ENCODE results near the gene PHETA1.

DNA sequence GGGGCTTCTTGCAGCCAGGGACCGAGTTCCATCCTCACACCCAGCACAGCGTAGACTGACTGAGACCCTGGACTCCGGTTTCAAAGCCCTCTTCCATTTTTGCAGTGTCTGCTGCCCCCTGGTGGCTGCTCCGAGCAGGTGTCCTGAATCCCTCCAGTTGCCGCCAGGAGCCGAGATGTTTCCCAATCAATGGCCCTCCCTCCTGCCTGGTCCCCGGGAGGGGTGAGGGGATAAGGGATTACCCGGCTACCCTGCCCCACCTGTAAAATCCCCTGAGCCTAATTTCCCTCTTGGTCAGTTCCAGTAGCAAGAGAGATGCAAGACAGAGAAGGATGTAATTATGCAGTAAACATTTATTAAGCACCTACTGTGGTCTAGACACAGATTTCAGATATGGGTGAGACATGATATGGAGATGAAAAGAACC lies 55.0 kb downstream of the PHETA1 start:
- TF ChIP-seq NR2C2 (CRISPR knock-in tag; IDR thresholded peaks at IDR 0.05) (no peak), PRRX2 (CRISPR knock-in tag; IDR thresholded peaks at IDR 0.05) (no peak), ZNF138 (CRISPR knock-in tag; conservative IDR thresholded peaks at IDR 0.05) (no peak), CBFB (CRISPR knock-in tag; IDR thresholded peaks at IDR 0.05; ENCODE audit: low read depth) (no peak), HMGA2 (CRISPR knock-in tag; IDR thresholded peaks at IDR 0.05) (no peak), NFE2L1 (CRISPR knock-in tag; IDR thresholded peaks at IDR 0.05) (no peak)
- TF ChIP-seq, protein P1, sequence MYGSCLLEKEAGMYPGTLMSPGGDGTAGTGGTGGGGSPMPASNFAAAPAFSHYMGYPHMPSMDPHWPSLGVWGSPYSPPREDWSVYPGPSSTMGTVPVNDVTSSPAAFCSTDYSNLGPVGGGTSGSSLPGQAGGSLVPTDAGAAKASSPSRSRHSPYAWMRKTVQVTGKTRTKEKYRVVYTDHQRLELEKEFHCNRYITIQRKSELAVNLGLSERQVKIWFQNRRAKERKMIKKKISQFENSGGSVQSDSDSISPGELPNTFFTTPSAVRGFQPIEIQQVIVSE (CRISPR knock-in tag; IDR thresholded peaks at IDR 0.05; ENCODE audit: borderline replicate concordance), result no peak
- TF ChIP-seq, protein P2, sequence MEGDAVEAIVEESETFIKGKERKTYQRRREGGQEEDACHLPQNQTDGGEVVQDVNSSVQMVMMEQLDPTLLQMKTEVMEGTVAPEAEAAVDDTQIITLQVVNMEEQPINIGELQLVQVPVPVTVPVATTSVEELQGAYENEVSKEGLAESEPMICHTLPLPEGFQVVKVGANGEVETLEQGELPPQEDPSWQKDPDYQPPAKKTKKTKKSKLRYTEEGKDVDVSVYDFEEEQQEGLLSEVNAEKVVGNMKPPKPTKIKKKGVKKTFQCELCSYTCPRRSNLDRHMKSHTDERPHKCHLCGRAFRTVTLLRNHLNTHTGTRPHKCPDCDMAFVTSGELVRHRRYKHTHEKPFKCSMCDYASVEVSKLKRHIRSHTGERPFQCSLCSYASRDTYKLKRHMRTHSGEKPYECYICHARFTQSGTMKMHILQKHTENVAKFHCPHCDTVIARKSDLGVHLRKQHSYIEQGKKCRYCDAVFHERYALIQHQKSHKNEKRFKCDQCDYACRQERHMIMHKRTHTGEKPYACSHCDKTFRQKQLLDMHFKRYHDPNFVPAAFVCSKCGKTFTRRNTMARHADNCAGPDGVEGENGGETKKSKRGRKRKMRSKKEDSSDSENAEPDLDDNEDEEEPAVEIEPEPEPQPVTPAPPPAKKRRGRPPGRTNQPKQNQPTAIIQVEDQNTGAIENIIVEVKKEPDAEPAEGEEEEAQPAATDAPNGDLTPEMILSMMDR (IDR thresholded peaks at IDR 0.05), result peak; percentile 94
- TF ChIP-seq, protein P3, sequence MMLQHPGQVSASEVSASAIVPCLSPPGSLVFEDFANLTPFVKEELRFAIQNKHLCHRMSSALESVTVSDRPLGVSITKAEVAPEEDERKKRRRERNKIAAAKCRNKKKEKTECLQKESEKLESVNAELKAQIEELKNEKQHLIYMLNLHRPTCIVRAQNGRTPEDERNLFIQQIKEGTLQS (CRISPR knock-in tag; conservative IDR thresholded peaks at IDR 0.05), result no peak
- TF ChIP-seq, protein P4, sequence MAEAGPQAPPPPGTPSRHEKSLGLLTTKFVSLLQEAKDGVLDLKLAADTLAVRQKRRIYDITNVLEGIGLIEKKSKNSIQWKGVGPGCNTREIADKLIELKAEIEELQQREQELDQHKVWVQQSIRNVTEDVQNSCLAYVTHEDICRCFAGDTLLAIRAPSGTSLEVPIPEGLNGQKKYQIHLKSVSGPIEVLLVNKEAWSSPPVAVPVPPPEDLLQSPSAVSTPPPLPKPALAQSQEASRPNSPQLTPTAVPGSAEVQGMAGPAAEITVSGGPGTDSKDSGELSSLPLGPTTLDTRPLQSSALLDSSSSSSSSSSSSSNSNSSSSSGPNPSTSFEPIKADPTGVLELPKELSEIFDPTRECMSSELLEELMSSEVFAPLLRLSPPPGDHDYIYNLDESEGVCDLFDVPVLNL (CRISPR knock-in tag; IDR thresholded peaks at IDR 0.05; ENCODE audit: borderline replicate concordance, low read depth), result no peak
- TF ChIP-seq, protein P5, sequence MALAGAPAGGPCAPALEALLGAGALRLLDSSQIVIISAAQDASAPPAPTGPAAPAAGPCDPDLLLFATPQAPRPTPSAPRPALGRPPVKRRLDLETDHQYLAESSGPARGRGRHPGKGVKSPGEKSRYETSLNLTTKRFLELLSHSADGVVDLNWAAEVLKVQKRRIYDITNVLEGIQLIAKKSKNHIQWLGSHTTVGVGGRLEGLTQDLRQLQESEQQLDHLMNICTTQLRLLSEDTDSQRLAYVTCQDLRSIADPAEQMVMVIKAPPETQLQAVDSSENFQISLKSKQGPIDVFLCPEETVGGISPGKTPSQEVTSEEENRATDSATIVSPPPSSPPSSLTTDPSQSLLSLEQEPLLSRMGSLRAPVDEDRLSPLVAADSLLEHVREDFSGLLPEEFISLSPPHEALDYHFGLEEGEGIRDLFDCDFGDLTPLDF (CRISPR knock-in tag; IDR thresholded peaks at IDR 0.05), result no peak
- TF ChIP-seq, protein P6, sequence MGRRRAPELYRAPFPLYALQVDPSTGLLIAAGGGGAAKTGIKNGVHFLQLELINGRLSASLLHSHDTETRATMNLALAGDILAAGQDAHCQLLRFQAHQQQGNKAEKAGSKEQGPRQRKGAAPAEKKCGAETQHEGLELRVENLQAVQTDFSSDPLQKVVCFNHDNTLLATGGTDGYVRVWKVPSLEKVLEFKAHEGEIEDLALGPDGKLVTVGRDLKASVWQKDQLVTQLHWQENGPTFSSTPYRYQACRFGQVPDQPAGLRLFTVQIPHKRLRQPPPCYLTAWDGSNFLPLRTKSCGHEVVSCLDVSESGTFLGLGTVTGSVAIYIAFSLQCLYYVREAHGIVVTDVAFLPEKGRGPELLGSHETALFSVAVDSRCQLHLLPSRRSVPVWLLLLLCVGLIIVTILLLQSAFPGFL (CRISPR knock-in tag; IDR thresholded peaks at IDR 0.05; ENCODE audit: borderline replicate concordance), result no peak
- TF ChIP-seq, protein P7, sequence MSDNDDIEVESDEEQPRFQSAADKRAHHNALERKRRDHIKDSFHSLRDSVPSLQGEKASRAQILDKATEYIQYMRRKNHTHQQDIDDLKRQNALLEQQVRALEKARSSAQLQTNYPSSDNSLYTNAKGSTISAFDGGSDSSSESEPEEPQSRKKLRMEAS (CRISPR knock-in tag; IDR thresholded peaks at IDR 0.05), result no peak

Measured in WTC11 (cell line).